HepG2 (cell line): ENCODE measurements around the gene SNX11. TPM values are rescaled to one million over a fixed set of nuclear protein-coding genes. Genes with fewer than 3 reads are reported as not detected.

ENCODE experiments used
- AGO2 ChIP-seq: fragments of 200-400 bp; formaldehyde crosslinking; optimal IDR thresholded peaks from 2 replicates; pipeline ENCODE3; 2017; ENCODE audit warnings: mild to moderate bottlenecking, low read depth, low read length, moderate library complexity
- BRCA1 ChIP-seq: sonication (generic); formaldehyde crosslinking; IDR thresholded peaks from 2 replicates; pipeline ENCODE4 v1.4.0; 2020; ENCODE audit warnings: missing genetic modification reagents
- JUND ChIP-seq: sonication (generic); formaldehyde crosslinking; IDR thresholded peaks from 2 replicates; pipeline ENCODE4 v1.8.0; 2022; ENCODE audit warnings: mild to moderate bottlenecking, missing genetic modification reagents
- KLF11 ChIP-seq: IDR thresholded peaks from 2 replicates; pipeline ENCODE4 v1.6.1; 2016; ENCODE audit warnings: missing compliant biosample characterization
- NCOA1 ChIP-seq: sonication (generic); formaldehyde crosslinking; IDR thresholded peaks from 2 replicates; pipeline ENCODE4 v1.9.0; 2021; ENCODE audit warnings: missing genetic modification reagents
- RBFOX2 ChIP-seq: fragments of 200-400 bp; formaldehyde crosslinking; IDR thresholded peaks from 2 replicates; pipeline ENCODE4 v1.6.1; 2017; ENCODE audit warnings: low read depth, mild to moderate bottlenecking, low read length
- RXRB ChIP-seq: IDR thresholded peaks from 2 replicates; pipeline ENCODE4 v1.6.1; 2016; ENCODE audit warnings: borderline replicate concordance, missing genetic modification reagents, missing compliant biosample characterization
- U2AF1 ChIP-seq: fragments of 200-400 bp; formaldehyde crosslinking; optimal IDR thresholded peaks from 2 replicates; pipeline ENCODE3; 2017; ENCODE audit warnings: mild to moderate bottlenecking, low read depth, low read length
- ZNF224 ChIP-seq: sonication (generic); formaldehyde crosslinking; IDR thresholded peaks from 2 replicates; pipeline ENCODE4 v1.5.0; 2020; ENCODE audit warnings: mild to moderate bottlenecking, missing genetic modification reagents
- ZNF713 ChIP-seq: sonication (generic); formaldehyde crosslinking; IDR thresholded peaks from 2 replicates; pipeline ENCODE4 v1.4.0; 2020; ENCODE audit warnings: mild to moderate bottlenecking, missing genetic modification reagents
- polyA plus RNA-seq, 8 experiments: library from polyadenylated mRNA; depleted of rRNA in 3 of 8; stranded (reverse) in 7 of 8; unstranded in 1 of 8; fragments of >200 nt; fragmentation: Illumina TruSeq in 4 of 8; extraction: Trizol in 4 of 8; gene quantifications; 2 replicates each; pipeline versions ENCODE4 v1.2.1 to v1.2.3, GENCODE V29; 2011 to 2016; ENCODE audit warnings: low read depth in 4 of 8, missing spikeins in 1 of 8, mixed read lengths in 1 of 8; ENCODE audit not compliant: insufficient read depth in 1 of 8
- total RNA-seq, 5 experiments: library from RNA; depleted of rRNA; stranded (reverse); fragments of >200 nt; fragmentation: Illumina TruSeq; extraction: Trizol; gene quantifications; 2 replicates each; pipeline ENCODE4 v1.2.3, GENCODE V29; 2016; ENCODE audit warnings: low read depth in 1 of 5
- TF ChIP-seq, protein P1 (sequence below): sonication (generic); formaldehyde crosslinking; conservative IDR thresholded peaks from 2 replicates; pipeline ENCODE4 v1.4.0; 2020; ENCODE audit warnings: mild to moderate bottlenecking, missing genetic modification reagents, moderate library complexity
- TF ChIP-seq, protein P2 (sequence below), 2 experiments: fragments of 450-650 bp in 1 of 2; sonication (generic) in 1 of 2; formaldehyde crosslinking in 1 of 2; IDR thresholded peaks; 2 replicates each; pipeline versions ENCODE4 v1.6.1 to v1.8.0; 2016 to 2022; ENCODE audit warnings: antibody characterized with exemption in 1 of 2, mild to moderate bottlenecking in 1 of 2, missing genetic modification reagents in 1 of 2
- TF ChIP-seq, protein P3 (sequence below): sonication (generic); formaldehyde crosslinking; IDR thresholded peaks from 2 replicates; pipeline ENCODE4 v1.4.0; 2020; ENCODE audit warnings: missing genetic modification reagents, borderline replicate concordance

SNX11 gene
- total and polyA plus RNA-seq, 2 of the 13 experiments (the other 11 are each of a cell fraction or from before 2014, with no cell fraction given), result 12.9 to 14.0 TPM

DNA sequence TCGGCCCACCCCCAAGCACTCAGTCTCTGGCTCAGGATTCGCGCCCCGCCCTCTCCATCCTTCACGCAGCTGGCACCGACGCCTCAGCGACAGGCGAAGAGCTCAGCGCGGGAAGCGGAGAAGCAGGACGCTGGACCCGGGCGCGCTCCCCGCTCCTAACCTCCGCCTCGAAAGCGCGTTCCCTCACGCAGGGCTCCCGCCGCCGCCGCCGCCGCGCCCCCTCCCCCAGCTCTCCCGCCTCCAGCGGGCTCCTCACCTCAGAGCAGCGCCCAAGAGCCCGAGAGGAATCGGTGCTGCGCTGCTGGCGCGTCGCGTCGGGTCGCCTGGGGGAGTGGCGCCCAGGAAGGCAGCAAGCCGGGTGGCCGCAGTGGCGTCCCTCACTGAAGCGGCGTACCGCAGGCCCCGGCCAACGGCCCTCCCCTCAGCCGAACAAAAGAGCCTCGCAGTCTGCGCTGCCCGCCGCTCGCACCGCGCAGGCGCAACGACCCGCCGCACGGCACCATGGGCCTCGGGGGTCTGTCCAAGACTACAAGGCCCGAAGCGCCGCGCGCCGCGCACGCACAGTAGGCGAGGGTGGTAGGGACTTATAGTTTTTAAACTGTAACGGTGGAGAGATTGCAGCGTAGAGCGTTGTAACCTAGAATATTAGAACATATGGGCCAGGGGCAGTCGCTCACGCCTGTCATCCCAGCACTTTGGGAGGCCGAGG lies 6.4 kb upstream of the SNX11 start, which contains the start of gene CBX1 (continued):
- TF ChIP-seq, protein P1, sequence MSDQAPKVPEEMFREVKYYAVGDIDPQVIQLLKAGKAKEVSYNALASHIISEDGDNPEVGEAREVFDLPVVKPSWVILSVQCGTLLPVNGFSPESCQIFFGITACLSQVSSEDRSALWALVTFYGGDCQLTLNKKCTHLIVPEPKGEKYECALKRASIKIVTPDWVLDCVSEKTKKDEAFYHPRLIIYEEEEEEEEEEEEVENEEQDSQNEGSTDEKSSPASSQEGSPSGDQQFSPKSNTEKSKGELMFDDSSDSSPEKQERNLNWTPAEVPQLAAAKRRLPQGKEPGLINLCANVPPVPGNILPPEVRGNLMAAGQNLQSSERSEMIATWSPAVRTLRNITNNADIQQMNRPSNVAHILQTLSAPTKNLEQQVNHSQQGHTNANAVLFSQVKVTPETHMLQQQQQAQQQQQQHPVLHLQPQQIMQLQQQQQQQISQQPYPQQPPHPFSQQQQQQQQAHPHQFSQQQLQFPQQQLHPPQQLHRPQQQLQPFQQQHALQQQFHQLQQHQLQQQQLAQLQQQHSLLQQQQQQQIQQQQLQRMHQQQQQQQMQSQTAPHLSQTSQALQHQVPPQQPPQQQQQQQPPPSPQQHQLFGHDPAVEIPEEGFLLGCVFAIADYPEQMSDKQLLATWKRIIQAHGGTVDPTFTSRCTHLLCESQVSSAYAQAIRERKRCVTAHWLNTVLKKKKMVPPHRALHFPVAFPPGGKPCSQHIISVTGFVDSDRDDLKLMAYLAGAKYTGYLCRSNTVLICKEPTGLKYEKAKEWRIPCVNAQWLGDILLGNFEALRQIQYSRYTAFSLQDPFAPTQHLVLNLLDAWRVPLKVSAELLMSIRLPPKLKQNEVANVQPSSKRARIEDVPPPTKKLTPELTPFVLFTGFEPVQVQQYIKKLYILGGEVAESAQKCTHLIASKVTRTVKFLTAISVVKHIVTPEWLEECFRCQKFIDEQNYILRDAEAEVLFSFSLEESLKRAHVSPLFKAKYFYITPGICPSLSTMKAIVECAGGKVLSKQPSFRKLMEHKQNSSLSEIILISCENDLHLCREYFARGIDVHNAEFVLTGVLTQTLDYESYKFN (CRISPR knock-in tag), result peak; percentile 58
- TF ChIP-seq KLF11, result 0 out of 2 replicates have a peak, but pooled peaks have one; percentile 24
- TF ChIP-seq, protein P2, sequence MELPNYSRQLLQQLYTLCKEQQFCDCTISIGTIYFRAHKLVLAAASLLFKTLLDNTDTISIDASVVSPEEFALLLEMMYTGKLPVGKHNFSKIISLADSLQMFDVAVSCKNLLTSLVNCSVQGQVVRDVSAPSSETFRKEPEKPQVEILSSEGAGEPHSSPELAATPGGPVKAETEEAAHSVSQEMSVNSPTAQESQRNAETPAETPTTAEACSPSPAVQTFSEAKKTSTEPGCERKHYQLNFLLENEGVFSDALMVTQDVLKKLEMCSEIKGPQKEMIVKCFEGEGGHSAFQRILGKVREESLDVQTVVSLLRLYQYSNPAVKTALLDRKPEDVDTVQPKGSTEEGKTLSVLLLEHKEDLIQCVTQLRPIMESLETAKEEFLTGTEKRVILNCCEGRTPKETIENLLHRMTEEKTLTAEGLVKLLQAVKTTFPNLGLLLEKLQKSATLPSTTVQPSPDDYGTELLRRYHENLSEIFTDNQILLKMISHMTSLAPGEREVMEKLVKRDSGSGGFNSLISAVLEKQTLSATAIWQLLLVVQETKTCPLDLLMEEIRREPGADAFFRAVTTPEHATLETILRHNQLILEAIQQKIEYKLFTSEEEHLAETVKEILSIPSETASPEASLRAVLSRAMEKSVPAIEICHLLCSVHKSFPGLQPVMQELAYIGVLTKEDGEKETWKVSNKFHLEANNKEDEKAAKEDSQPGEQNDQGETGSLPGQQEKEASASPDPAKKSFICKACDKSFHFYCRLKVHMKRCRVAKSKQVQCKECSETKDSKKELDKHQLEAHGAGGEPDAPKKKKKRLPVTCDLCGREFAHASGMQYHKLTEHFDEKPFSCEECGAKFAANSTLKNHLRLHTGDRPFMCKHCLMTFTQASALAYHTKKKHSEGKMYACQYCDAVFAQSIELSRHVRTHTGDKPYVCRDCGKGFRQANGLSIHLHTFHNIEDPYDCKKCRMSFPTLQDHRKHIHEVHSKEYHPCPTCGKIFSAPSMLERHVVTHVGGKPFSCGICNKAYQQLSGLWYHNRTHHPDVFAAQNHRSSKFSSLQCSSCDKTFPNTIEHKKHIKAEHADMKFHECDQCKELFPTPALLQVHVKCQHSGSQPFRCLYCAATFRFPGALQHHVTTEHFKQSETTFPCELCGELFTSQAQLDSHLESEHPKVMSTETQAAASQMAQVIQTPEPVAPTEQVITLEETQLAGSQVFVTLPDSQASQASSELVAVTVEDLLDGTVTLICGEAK (IDR thresholded peaks at IDR 0.05), result no peak
- TF ChIP-seq, protein P2 (CRISPR knock-in tag; IDR thresholded peaks at IDR 0.05), result peak; percentile 67; the same call in 1 of the 2 replicates
- TF ChIP-seq RXRB (CRISPR knock-in tag), result peak; percentile 57; the same call in 1 of the 2 replicates
- TF ChIP-seq, protein P3, sequence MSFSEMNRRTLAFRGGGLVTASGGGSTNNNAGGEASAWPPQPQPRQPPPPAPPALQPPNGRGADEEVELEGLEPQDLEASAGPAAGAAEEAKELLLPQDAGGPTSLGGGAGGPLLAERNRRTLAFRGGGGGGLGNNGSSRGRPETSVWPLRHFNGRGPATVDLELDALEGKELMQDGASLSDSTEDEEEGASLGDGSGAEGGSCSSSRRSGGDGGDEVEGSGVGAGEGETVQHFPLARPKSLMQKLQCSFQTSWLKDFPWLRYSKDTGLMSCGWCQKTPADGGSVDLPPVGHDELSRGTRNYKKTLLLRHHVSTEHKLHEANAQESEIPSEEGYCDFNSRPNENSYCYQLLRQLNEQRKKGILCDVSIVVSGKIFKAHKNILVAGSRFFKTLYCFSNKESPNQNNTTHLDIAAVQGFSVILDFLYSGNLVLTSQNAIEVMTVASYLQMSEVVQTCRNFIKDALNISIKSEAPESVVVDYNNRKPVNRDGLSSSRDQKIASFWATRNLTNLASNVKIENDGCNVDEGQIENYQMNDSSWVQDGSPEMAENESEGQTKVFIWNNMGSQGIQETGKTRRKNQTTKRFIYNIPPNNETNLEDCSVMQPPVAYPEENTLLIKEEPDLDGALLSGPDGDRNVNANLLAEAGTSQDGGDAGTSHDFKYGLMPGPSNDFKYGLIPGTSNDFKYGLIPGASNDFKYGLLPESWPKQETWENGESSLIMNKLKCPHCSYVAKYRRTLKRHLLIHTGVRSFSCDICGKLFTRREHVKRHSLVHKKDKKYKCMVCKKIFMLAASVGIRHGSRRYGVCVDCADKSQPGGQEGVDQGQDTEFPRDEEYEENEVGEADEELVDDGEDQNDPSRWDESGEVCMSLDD (CRISPR knock-in tag), result peak; percentile 62; the same call in 1 of the 2 replicates
- peak; percentile 52; the same call in 1 of the 2 replicates for TF ChIP-seq ZNF224 (CRISPR knock-in tag)
- no peak for TF ChIP-seq U2AF1
- TF ChIP-seq NCOA1 (CRISPR knock-in tag), result no peak
- TF ChIP-seq JUND (CRISPR knock-in tag), result 0 out of 2 replicates have a peak, but pooled peaks have one; percentile 34
- TF ChIP-seq ZNF713 (CRISPR knock-in tag), result no peak; the same call in 1 of the 2 replicates
- peak; percentile 69 for TF ChIP-seq AGO2
- peak; percentile 92 for TF ChIP-seq RBFOX2
- no peak for TF ChIP-seq BRCA1 (CRISPR knock-in tag)
